ENCODE measurements around the gene KIRREL3.
"Not testable (repeated sequence)": the region's sequence is repeated elsewhere in the genome, so short reads cannot be mapped to it uniquely, and the experiment has no call there.

The KIRREL3 gene

DNA sequence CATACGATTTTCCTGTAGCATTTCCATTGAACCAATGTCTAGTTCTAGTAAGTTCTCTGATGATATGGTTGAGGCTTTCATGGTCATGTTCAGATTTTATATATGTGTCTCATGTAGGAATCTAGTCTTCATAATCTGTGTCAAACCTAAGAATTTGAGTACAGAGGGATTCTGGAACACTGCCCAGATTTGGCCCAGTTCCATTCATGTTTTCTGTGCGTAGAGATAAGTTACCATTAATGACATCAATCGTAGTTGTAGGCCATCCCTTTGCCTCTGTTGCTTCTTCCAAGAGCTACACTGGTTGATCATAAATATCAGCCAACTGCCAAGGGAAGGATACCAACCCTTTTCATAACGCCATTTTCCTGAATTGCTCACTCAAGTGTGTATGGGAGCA is 621.8 kb downstream of the KIRREL3 start:
- DNase-seq (ENCODE audit: low read depth): no peak

DNA sequence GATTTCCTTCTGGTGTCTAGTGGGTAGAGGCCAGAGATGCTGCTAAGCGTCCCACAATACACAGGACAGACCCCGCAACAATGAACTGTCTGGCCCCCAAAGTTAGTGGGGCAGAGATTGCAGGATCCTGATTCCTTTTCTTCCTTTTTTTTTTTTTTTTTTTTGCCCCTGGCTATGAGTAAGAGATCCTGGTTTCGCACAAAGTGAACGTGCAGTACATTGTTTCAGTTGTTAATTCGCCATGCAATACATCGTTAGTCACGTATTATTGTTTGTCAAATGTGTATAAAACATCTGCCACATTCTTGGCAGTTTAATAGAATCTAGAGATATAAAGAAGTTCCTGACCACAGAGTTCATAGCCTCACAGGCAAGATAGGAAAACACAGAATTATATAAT is 624.8 kb downstream of the KIRREL3 start:
- DNase-seq (ENCODE audit: low read depth): no peak

DNA sequence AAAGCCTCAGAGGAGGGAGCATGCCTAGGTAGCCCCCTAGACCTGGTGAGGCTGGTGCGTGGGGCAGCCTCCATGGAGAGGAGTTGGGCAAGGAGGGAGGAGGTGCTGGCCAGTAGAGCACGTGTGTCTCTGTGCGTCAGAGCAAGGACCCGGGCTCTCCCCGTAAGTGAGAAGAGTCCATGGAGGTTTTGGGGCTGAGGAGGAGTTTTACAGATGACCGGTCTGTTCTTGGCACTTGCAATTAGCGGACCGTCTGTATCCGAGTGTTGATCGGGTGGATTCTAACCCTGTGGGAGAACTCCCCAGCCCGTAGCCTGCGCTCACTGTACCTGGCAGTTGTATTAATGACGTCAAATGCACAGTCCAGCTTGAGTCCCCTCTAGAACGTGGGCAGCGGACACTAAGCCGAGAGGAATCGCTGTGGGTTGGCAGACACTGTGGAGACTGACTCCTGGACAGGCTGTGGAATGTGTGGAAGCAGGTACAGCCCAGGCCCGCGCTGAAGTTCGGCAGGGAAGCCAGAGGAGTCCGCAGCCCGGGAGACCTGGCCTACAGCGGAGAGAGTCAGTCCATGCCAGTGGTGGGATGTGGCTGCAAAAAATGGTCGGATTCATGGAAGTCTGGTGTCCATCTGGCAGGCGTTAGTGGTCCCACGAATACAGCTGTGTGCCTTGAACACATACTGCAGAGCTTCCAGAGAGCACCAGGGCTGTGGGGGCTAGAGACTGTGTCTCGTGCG is 625.8 kb downstream of the KIRREL3 start:
- not testable (repeated sequence) for DNase-seq (ENCODE audit: low read depth)

DNA sequence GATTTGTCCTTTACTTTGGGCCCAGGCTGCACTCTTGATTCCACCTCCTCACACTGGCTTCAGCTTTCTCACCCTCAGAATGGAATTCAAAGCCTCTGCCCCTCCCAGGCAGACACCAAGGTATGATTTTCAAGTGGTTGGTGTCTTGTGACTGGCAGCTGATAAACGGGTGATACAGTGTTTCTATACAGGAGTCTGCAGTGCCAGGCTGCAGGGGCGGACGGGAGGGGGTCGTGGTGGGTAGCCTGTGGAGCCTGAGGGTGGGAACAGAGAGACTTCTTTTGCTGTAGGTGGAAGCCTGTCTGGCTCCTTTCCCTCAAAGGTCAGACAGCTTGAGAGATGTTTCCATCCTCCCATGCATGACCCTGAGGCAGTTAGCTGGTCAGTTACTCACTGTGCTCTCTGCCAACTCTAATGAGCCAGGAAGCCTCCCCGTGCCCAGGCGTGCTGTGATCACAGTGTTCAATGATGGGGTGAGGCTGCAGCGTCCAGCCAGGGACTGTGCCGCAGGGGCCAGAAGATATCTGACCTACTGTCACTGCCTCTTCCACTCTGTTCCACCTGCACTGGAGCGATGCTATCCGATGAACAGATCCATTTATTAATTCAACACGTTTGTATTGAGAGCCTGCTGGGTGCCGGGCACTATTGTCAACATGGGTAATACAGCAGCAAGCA is 627.0 kb downstream of the KIRREL3 start:
- not testable (repeated sequence) for DNase-seq (ENCODE audit: low read depth)

All from stimulated activated CD8-positive, alpha-beta memory T cell treated with anti-CD3 and anti-CD28 coated beads, Interleukin-15, amount 100 ng/mL, for 24 hours (primary cell).